Measurements from ENCODE around the gene PPT2. TPM values are rescaled to one million over a fixed set of nuclear protein-coding genes. Genes with fewer than 3 reads are reported as not detected.
"Not testable (repeated sequence)": the region's sequence is repeated elsewhere in the genome, so short reads cannot be mapped to it uniquely, and the experiment has no call there.

The PPT2 gene
- total RNA-seq, 4 donors from 2014 or later = 14.9 to 31.4 (median 20.8) TPM

DNA sequence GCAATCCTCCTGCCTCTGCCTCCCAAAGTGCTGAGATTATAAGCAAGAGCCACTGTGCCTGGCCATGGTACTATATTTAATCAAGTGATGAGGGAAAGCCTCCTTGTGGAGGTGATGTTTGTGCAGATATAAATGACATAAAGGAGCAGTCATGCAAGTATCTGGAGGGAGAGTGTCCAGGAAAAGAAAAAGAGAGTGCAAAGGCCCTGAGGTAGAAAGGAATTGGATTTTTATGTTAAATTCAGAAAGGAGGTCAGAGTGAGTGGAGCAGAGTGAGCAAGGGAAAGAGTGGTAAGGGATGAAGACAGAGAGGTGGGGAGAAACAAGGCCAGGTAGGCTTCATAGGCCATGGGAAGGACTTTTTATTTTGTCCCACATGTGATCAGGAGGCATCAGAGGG lies 16.5 kb upstream of the PPT2 start:
- no peaks in the 10 kb centered on the region for H3K9me3 ChIP-seq
- no peak for TF ChIP-seq POLR2A (IDR thresholded peaks at IDR 0.05; ENCODE audit: low read depth)
- TF ChIP-seq POLR2AphosphoS5 (IDR thresholded peaks at IDR 0.05) = no peak
- TF ChIP-seq, protein P1, sequence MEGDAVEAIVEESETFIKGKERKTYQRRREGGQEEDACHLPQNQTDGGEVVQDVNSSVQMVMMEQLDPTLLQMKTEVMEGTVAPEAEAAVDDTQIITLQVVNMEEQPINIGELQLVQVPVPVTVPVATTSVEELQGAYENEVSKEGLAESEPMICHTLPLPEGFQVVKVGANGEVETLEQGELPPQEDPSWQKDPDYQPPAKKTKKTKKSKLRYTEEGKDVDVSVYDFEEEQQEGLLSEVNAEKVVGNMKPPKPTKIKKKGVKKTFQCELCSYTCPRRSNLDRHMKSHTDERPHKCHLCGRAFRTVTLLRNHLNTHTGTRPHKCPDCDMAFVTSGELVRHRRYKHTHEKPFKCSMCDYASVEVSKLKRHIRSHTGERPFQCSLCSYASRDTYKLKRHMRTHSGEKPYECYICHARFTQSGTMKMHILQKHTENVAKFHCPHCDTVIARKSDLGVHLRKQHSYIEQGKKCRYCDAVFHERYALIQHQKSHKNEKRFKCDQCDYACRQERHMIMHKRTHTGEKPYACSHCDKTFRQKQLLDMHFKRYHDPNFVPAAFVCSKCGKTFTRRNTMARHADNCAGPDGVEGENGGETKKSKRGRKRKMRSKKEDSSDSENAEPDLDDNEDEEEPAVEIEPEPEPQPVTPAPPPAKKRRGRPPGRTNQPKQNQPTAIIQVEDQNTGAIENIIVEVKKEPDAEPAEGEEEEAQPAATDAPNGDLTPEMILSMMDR (IDR thresholded peaks at IDR 0.05) = no peak
- H3K27me3 ChIP-seq = no peaks in the 10 kb centered on the region
- intact Hi-C loops (cut with DNase I) = no loop called here
- no peaks in the 10 kb centered on the region for H3K4me1 ChIP-seq
- DNase-seq (ENCODE audit: extremely low spot score) = no peak
- no peak overlapping the region for H3K4me3 ChIP-seq
- H3K36me3 ChIP-seq = no peaks in the 10 kb centered on the region
- H3K27ac ChIP-seq (replicated peaks in 1 of 4) = no peak overlapping the region

DNA sequence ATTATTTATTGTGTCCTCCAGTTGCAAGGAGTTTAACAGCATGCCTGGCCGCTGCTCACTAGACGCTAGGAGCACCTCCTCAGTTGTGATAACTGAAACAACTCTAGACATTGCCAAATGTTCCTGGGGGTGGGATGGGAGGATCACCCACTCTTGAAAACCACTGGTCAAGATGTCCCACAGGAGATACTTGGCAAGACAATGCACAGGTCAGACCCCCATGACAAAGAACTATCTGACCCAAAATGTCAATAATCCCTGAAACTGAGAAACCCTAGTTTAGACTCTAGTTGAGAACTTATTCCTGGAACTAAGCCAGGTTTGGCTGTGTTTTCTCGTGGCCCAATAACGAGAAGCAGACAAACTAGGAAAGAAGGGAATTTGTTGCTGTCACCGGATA lies 14.4 kb upstream of the PPT2 start:
- TF ChIP-seq EP300 (IDR thresholded peaks at IDR 0.05) (no peak), POLR2A (IDR thresholded peaks at IDR 0.05; ENCODE audit: low read depth) (no peak), POLR2AphosphoS5 (IDR thresholded peaks at IDR 0.05) (no peak)
- TF ChIP-seq, protein P1 (IDR thresholded peaks at IDR 0.05) = no peak
- no peak for DNase-seq (ENCODE audit: extremely low spot score)
- Histone ChIP-seq H3K27me3 (no peaks in the 10 kb centered on the region), H3K9me3 (no peaks in the 10 kb centered on the region), H3K4me3 (no peak overlapping the region), H3K4me1 (no peaks in the 10 kb centered on the region), H3K27ac (replicated peaks in 1 of 4) (no peak overlapping the region), H3K36me3 (no peaks in the 10 kb centered on the region)
- WGBS = 73% methylated on average over 5 of the region's 5 CpGs
- intact Hi-C loops (cut with DNase I) = no loop called here

DNA sequence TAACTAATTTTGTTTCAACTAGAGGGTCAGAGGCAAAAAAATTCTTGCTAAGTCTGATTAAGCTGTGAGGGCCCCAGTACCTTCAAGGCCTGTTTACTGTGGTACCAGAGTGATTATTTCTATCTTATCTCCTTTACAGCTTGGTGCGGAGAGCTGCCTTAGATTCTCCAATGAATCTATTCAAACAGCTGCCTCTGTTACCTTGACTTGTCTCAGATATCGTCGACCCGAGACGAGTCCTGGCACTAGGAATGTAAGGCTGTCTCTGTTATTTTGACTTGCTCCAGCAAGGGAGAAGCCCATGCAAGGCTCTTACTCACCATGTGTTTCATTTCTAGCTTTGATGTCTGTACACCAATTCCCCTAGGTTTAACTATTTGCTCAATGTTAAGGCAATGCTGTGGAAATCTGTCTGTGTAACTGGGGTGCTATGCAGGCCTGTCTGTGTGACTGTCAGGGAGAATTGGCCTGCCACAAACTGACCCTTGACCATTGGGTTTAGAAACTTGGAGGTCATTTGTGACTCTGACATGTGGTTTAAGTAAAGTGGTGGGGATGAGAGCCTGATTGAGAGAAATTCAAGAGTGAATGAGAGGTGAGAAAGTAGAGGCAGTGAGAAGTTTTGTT lies 13.4 kb upstream of the PPT2 start:
- WGBS = 54% methylated on average over 5 of the region's 5 CpGs
- TF ChIP-seq POLR2A (IDR thresholded peaks at IDR 0.05; ENCODE audit: low read depth) (no peak), POLR2AphosphoS5 (IDR thresholded peaks at IDR 0.05) (no peak), EP300 (IDR thresholded peaks at IDR 0.05) (no peak)
- TF ChIP-seq, protein P1 (IDR thresholded peaks at IDR 0.05) = no peak
- H3K36me3 ChIP-seq = no peaks in the 10 kb centered on the region
- no peaks in the 10 kb centered on the region for H3K27me3 ChIP-seq
- H3K9me3 ChIP-seq = no peaks in the 10 kb centered on the region
- intact Hi-C loops (cut with DNase I) = no loop called here
- H3K27ac ChIP-seq (replicated peaks in 1 of 4) = no peak overlapping the region
- DNase-seq (ENCODE audit: extremely low spot score) = no peak
- no peaks in the 10 kb centered on the region for H3K4me1 ChIP-seq
- no peak overlapping the region for H3K4me3 ChIP-seq

DNA sequence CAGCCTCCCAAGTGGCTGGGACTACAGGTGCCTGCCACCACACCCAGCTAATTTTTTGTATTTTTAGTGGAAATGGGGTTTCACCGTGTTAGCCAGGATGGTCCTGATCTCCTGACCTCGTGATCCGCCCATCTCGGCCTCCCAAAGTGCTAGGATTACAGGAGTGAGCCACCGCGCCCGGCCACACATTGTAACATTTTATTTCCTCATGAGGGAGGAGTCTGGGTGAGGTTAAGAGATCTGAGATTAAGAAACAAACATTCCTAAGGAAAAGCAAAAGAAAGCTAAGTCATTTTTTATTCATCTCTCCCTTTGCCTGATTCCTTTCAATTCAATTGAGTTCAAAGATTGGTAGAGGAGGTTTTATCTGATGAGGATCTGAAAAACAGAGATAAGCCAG lies 9.7 kb upstream of the PPT2 start:
- H3K4me1 ChIP-seq; DNase-seq (ENCODE audit: extremely low spot score); H3K27me3 ChIP-seq; intact Hi-C loops (cut with DNase I); H3K4me3 ChIP-seq; H3K27ac ChIP-seq (replicated peaks in 1 of 4); H3K9me3 ChIP-seq: not testable (repeated sequence)
- WGBS = 87% methylated on average over 7 of the region's 7 CpGs
- peaks cover 0 to 13% (median 5%) of the 10 kb centered on the region in 4 donors for H3K36me3 ChIP-seq

DNA sequence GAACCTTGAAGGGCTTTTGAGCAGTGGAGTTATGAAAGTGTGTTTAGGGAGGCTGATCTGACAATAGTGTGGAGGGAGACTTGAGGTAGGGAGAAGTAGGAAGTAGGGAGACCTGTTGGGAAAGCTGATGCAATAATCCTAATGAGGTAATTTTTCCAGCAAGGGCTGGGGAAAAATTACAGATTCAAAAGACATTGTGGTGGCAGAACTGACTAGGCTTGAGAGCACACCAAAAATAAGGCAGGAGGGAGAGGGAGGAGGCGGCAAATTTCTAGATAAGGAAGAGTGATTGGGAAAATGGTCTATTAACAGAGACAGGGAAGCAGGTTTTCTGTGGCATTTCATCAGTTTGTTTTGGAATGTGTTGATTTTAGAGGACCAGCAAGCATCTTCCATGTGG lies 7.7 kb upstream of the PPT2 start:
- Histone ChIP-seq H3K4me1 (peaks cover 12 to 20% (median 17%) of the 10 kb centered on the region in 4 donors), H3K9me3 (no peaks in the 10 kb centered on the region), H3K36me3 (peaks cover 0 to 17% (median 6%) of the 10 kb centered on the region in 4 donors), H3K4me3 (no peak overlapping the region), H3K27ac (replicated peaks in 1 of 4) (no peak overlapping the region), H3K27me3 (no peaks in the 10 kb centered on the region)
- TF ChIP-seq POLR2A (IDR thresholded peaks at IDR 0.05; ENCODE audit: low read depth) (no peak), EP300 (IDR thresholded peaks at IDR 0.05) (no peak), POLR2AphosphoS5 (IDR thresholded peaks at IDR 0.05) (no peak)
- TF ChIP-seq, protein P1 (IDR thresholded peaks at IDR 0.05) = no peak
- DNase-seq (ENCODE audit: extremely low spot score) = no peak
- WGBS = 93% methylated on average over 1 of the region's 1 CpG
- intact Hi-C loops (cut with DNase I) = no loop called here
